HCT116 (cell line): Measurements from ENCODE around the gene PIP5KL1. TPM values are rescaled to one million over a fixed set of nuclear protein-coding genes. Genes with fewer than 3 reads are reported as not detected.

Experiments used
- ATAC-seq: fragments of 200-7000 bp; cut with Tn5 transposase; 2 replicates; pipeline ENCODE4 v1.9.1; 2020; ENCODE audit warnings: mild to moderate bottlenecking, moderate library complexity
- BruUV-seq: library from RNA; stranded (reverse); fragments of 400-500 nt; replicated peaks from 2 replicates; lab custom pipeline; 2021; lab: Mats Ljungman, UMichigan
- CTCF ChIA-PET: fragments of 300-600 bp; sonication (Branson Sonifier 250); formaldehyde crosslinking; loops from one replicate; lab custom pipeline; 2021; ENCODE audit warnings: antibody characterized with exemption; lab: Charles Lee
- POLR2A ChIA-PET: fragments of 300-600, 350-600 bp; sonication (Branson Sonifier 250); formaldehyde crosslinking; loops from one replicate; lab custom pipeline; 2021; ENCODE audit warnings: antibody characterized with exemption; lab: Charles Lee
- RAD21 ChIA-PET, 2 experiments: fragments of 300-600 bp; sonication (Branson Sonifier 250); formaldehyde crosslinking; loops; one replicate each; lab custom pipeline; 2023; ENCODE audit warnings: low total read pairs in 2 of 2; ENCODE audit not compliant: uncharacterized antibody in 2 of 2, unreplicated experiment in 2 of 2, low non-redundant PET in 1 of 2; lab: Charles Lee
- DNase-seq: peaks from one replicate; pipeline ENCODE4 v3.0.0-alpha.2; 2010; ENCODE audit warnings: low read depth, low spot score
- H2AFZ ChIP-seq: fragments of 200-600 bp; shearing (Covaris generic), sonication (generic); 2 replicates; pipeline ENCODE4 v1.6.1; 2017; ENCODE audit warnings: low read depth, mixed run types, mixed read lengths, antibody characterized with exemption, low read length; ENCODE audit not compliant: poor library complexity, severe bottlenecking
- H3K27ac ChIP-seq: 2 replicates; pipeline ENCODE4 v1.5.1; 2012; ENCODE audit warnings: low read depth, low read length
- H3K27me3 ChIP-seq: fragments of 200-600 bp; sonication (generic); 2 replicates; pipeline ENCODE4 v1.6.1; 2016; ENCODE audit warnings: mixed run types, low read length, mixed read lengths; ENCODE audit not compliant: insufficient read depth
- H3K36me3 ChIP-seq, 2 experiments: fragments of 200-500 bp in 1 of 2; fragments of 200-600 bp in 1 of 2; sonication (Bioruptor generic) in 1 of 2; sonication (generic) in 1 of 2; 2 replicates each; pipeline versions ENCODE4 v1.5.1 to v1.6.1; 2014 to 2016; ENCODE audit warnings: low read length in 2 of 2, inconsistent platforms in 1 of 2, mixed read lengths in 1 of 2, mixed run types in 1 of 2; ENCODE audit not compliant: insufficient read depth in 2 of 2, control insufficient read depth in 1 of 2
- H3K4me1 ChIP-seq, 2 experiments: fragments of 200-600 bp in 1 of 2; sonication (generic) in 1 of 2; 2 replicates each; pipeline versions ENCODE4 v1.5.1 to v1.6.1; 2012 to 2017; ENCODE audit warnings: low read length in 2 of 2, inconsistent platforms in 1 of 2, mild to moderate bottlenecking in 1 of 2, mixed read lengths in 1 of 2, mixed run types in 1 of 2, moderate library complexity in 1 of 2; ENCODE audit not compliant: insufficient read depth in 2 of 2, control insufficient read depth in 1 of 2
- H3K4me2 ChIP-seq: fragments of 200-600 bp; sonication (generic); 2 replicates; pipeline ENCODE4 v1.6.1; 2017; ENCODE audit warnings: mixed run types, low read length, mixed read lengths
- H3K4me3 ChIP-seq, 2 experiments: fragments of 200-600 bp in 1 of 2; sonication (generic) in 1 of 2; replicated peaks in 1 of 2; 2 replicates each; pipeline ENCODE4 v1.5.1; 2011 to 2016; ENCODE audit warnings: low read length in 2 of 2, control low read depth in 1 of 2, low read depth in 1 of 2, mild to moderate bottlenecking in 1 of 2, mixed read lengths in 1 of 2, mixed run types in 1 of 2
- H3K79me2 ChIP-seq: fragments of 200-600 bp; sonication (generic); 2 replicates; pipeline ENCODE4 v1.6.1; 2017; ENCODE audit warnings: mild to moderate bottlenecking, mixed run types, low read length, moderate library complexity, mixed read lengths; ENCODE audit not compliant: insufficient read depth
- H3K9ac ChIP-seq: fragments of 200-600 bp; sonication (generic); 2 replicates; pipeline ENCODE4 v1.6.1; 2016; ENCODE audit warnings: low read length, mixed read lengths
- H3K9me2 ChIP-seq: fragments of 200-600 bp; sonication (generic), shearing (Covaris generic); 2 replicates; pipeline ENCODE4 v1.6.1; 2017; ENCODE audit warnings: mixed run types, mild to moderate bottlenecking, moderate library complexity; ENCODE audit not compliant: insufficient read depth
- H3K9me3 ChIP-seq, 2 experiments: fragments of 200-500 bp in 1 of 2; fragments of 200-600 bp in 1 of 2; sonication (Bioruptor generic) in 1 of 2; sonication (generic) in 1 of 2; 2 replicates each; pipeline ENCODE4 v1.6.1; 2014 to 2017; ENCODE audit warnings: low read length in 2 of 2, mixed read lengths in 2 of 2, inconsistent platforms in 1 of 2, low read depth in 1 of 2, mild to moderate bottlenecking in 1 of 2, mixed run types in 1 of 2, moderate library complexity in 1 of 2; ENCODE audit not compliant: control insufficient read depth in 1 of 2, insufficient read depth in 1 of 2
- H4K20me1 ChIP-seq: fragments of 200-600 bp; sonication (generic), shearing (Covaris generic); 2 replicates; pipeline ENCODE4 v1.6.1; 2017; ENCODE audit warnings: mixed run types, mild to moderate bottlenecking, moderate library complexity; ENCODE audit not compliant: insufficient read depth
- CBX3 ChIP-seq: IDR thresholded peaks from 2 replicates; pipeline ENCODE4 v1.6.1; 2012; ENCODE audit warnings: low read depth
- CTCF ChIP-seq, 3 experiments: fragments of 200-600 bp in 1 of 3; sonication (generic) in 1 of 3; IDR thresholded peaks in 2 of 3; conservative IDR thresholded peaks in 1 of 3; 2 replicates each; pipeline ENCODE4 v1.5.1; 2012 to 2017; ENCODE audit warnings: low read depth in 2 of 3, low read length in 2 of 3, antibody characterized with exemption in 1 of 3, borderline replicate concordance in 1 of 3, control low read depth in 1 of 3, mild to moderate bottlenecking in 1 of 3, mixed read lengths in 1 of 3, mixed run types in 1 of 3, moderate library complexity in 1 of 3; ENCODE audit not compliant: insufficient read depth in 1 of 3
- FOSL1 ChIP-seq: IDR thresholded peaks from 2 replicates; pipeline ENCODE4 v1.6.1; 2012; ENCODE audit warnings: low read depth
- MAX ChIP-seq: IDR thresholded peaks from 2 replicates; pipeline ENCODE4 v1.6.1; 2012
- POLR2A ChIP-seq: IDR thresholded peaks from 2 replicates; pipeline ENCODE4 v1.7.0; 2011; ENCODE audit warnings: borderline replicate concordance; ENCODE audit not compliant: insufficient read depth, insufficient read length; ENCODE audit errors: extremely low read depth
- SIN3A ChIP-seq: IDR thresholded peaks from 2 replicates; pipeline ENCODE4 v1.6.1; 2012; ENCODE audit warnings: low read depth
- intact Hi-C: fragments of 100-400 bp; cut with micrococcal nuclease; formaldehyde crosslinking; loops from 2 replicates; pipeline ENCODE4 v1.10.0; 2022
- total RNA-seq: library from RNA; stranded (reverse); gene quantifications from one replicate; pipeline ENCODE4 v1.2.1, GENCODE V29; 2021; ENCODE audit not compliant: unreplicated experiment

The PIP5KL1 gene
- total RNA-seq, 1 experiment from 2014 or later, result 37.6 TPM

DNA sequence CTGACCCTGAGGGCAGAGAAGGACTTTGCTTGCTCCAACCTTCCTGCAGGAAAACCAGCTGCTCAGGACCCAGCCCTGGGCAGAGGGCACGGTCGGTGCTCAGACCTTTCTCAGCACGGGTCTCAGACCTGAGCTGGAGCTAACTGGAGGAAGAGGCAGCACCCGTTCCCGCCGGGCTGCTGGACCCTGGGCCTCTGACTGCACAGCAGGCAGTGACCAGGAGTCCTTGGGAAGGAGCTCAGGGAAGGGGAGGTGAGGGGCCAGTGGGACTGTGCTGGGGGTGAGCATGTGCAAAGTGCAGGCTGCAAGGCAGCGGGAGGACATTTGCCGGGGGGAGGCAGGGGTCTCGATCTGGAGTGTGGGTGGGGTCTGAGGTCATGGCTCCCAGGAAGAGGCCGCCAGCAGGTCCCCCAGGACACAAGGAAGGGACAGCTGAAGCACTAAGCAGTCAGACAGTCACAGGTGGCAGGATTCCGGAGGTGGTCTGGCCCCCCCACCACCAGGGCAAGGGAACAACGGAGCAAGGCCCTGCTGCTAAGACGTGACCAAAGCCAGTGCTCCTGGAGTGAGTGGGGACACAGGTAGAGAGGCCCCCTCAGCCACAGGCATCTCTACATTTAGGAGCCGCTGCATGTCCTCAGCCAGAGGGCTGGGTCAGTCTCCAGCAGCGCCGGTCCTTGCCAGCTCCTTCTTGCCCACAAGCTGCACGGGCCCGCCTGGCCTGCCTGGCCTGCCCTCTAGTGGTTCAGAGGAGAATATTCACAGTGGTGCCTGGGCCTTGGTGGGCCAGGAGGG lies 11.8 kb upstream of the PIP5KL1 start:
- H3K36me3 ChIP-seq, result peaks cover 0 to 9% of the 10 kb centered on the region in 2 experiments; a peak in 2 of 4 replicates
- ATAC-seq (peak; percentile 73), DNase-seq (no peak)
- BruUV-seq, result no TSS peak
- H3K27ac ChIP-seq, result peak overlapping the region; percentile 16; the same call in 1 of the 2 replicates
- H3K9me3 ChIP-seq, result no peaks in the 10 kb centered on the region
- H3K4me1 ChIP-seq, result peaks cover 10 to 25% of the 10 kb centered on the region in 2 experiments
- intact Hi-C loops, result loop anchor here (1.0 to 2.0 kb wide), 3 partner anchors 93 to 175 kb away; no protein-coding TSS in a partner anchor
- no peaks in the 10 kb centered on the region for H3K9me2 ChIP-seq
- H3K27me3 ChIP-seq, result no peaks in the 10 kb centered on the region
- no peak overlapping the region for H3K4me2 ChIP-seq
- H2AFZ ChIP-seq, result no peak overlapping the region
- H3K4me3 ChIP-seq, result no peak overlapping the region
- no peaks in the 10 kb centered on the region for H4K20me1 ChIP-seq
- no peak overlapping the region for H3K9ac ChIP-seq
- RAD21 ChIA-PET, result interaction anchor here (0.6 to 2.1 kb wide), 3 partner anchors 93 to 125 kb away, joined by 4 to 11 read pairs (median 4); partner anchors contain the start of gene NAIF1 (in 1 of the 2)
- CTCF ChIA-PET, result interaction anchor here (0.6 to 3.0 kb wide), 16 partner anchors 9 to 175 kb away, joined by 3 to 40 read pairs (median 6); partner anchors contain the start of genes NAIF1, PIP5KL1 and SLC25A25
- H3K79me2 ChIP-seq, result peaks cover 2% of the 10 kb centered on the region
- POLR2A ChIA-PET, result interaction anchor here (1.0 kb wide), 1 partner anchor 156 kb away, joined by 3 read pairs; no protein-coding TSS in a partner anchor
- TF ChIP-seq FOSL1 (no peak), MAX (no peak), CTCF (IDR thresholded peaks at IDR 0.05 in 2 of 3, conservative IDR thresholded peaks at IDR 0.05 in 1 of 3; ENCODE audit: borderline replicate concordance in 1 of 3, insufficient read depth in 1 of 3, low read depth in 2 of 3, low read length in 2 of 3) (peak in 2 of 3 experiments; percentile 84 to 94; a peak in 4 of 6 replicates), SIN3A (no peak), POLR2A (no peak), CBX3 (no peak)
